ENCODE measurements around the gene ADGRD2.
"Not testable (repeated sequence)": the region's sequence is repeated elsewhere in the genome, so short reads cannot be mapped to it uniquely, and the experiment has no call there.

ADGRD2 gene

GRCh38 chr9:124450241-124450924 lies at the start of gene ADGRD2:
ADGRD2 (plus strand) TSS chr9:124450451; CDS start chr9:124451667, 1,216 bp downstream.
- DNase-seq (ENCODE audit: low spot score) = no peak

DNA sequence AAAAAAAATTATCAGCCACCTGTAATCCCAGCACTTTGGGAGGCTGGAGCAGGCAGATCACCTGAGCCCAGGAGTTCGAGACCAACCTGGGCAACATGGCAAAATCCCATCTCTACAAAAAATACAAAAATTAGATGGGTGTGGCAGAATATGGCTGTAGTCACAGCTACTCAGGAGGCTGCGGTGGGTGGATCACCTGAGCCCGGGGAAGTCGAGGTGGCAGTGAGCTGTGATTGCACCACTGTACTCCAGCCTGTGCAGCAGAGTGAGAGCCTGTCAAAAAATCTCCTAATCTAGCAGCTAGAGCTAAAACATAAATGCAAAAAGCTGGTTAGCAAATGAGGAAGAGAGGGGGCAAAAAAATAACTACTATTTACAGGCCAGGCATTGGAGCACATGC lies 47.0 kb upstream of the ADGRD2 start:
- no peak for DNase-seq (ENCODE audit: low spot score)

- no peak for DNase-seq (ENCODE audit: low spot score)
Observed at GRCh38 chr9:124409410-124409809, 40.8 kb upstream of the ADGRD2 start.

DNA sequence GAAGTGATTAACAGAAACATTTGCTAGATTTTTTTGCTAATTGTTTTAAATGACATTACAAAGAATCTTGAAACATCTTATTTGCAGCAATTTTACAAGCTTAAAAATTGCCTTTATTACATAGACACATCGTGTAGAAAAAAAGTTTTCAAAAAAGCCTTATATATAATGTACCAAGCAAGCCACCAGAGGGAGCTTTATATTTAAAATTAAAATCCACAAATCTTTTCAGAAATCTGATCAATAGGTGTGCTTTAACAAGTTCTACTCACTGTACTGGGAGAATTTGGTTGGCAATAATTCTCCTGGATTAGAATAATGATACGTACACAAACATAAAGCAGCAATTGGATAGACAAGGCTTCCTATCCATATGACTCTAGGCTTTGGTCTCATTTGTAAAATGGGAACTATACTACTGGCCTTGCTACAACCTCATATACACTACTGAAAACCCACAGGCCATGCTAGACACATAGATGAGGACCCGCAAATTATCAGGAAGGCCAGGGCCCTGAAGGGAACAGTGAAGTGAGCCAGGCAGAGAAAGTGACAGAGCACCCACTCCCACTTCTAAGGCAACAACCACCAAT lies 39.8 kb upstream of the ADGRD2 start:
- DNase-seq (ENCODE audit: low spot score) = no peak

- peak; percentile 78 for DNase-seq (ENCODE audit: low spot score)
Observed at GRCh38 chr9:124411514-124412227, 38.6 kb upstream of the ADGRD2 start.

DNA sequence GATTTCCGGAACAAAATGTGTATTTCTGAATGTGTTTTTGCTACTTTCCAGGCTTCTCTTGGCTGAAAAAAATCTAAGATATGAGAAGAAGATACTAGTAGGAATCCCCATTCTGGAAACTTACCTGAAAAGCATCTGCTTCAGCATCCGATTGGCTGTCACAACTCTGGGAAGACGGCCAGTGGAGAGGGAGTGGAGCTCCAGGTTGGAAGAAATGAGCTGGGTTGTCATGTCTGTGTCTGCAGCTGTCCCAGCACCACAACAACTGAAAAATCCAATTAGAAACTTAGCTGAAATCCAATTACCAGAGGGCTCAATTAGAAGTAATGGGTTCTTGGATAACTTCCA lies 38.0 kb upstream of the ADGRD2 start:
- DNase-seq (ENCODE audit: low spot score) = no peak

DNA sequence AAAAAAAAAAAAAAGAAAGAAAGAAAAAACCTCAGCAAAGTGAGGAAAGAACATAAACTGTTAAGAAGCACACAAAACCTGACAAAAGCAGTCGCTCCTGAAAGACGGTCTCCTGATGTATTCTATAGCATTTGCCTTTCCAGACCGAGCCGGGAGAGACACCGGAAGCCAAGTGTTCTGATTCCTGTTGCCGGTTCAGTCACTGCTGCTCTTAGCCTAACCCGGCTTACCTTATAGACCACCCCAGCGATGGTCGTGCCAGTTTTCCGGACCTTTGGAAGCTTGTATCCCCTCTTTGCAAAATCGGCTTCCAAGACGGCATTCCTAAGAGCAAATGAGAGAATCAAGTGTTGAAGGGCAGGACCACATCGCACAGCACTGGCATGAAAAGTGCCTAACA lies 35.6 kb upstream of the ADGRD2 start:
- DNase-seq (ENCODE audit: low spot score) = no peak

- DNase-seq (ENCODE audit: low spot score) = peak; percentile 97
Observed at GRCh38 chr9:124415102-124415851, 35.0 kb upstream of the ADGRD2 start, which contains the start of gene PSMB7. PSMB7 (minus strand) TSS chr9:124415442; CDS start chr9:124415425, 17 bp downstream.

GRCh38 chr9:124415852-124416484 lies 34.3 kb upstream of the ADGRD2 start:
- no peak for DNase-seq (ENCODE audit: low spot score)

- no peak for DNase-seq (ENCODE audit: low spot score)
Observed at GRCh38 chr9:124419832-124420489, 30.3 kb upstream of the ADGRD2 start.

- DNase-seq (ENCODE audit: low spot score) = no peak
Observed at GRCh38 chr9:124420991-124421543, 29.2 kb upstream of the ADGRD2 start.

- no peak for DNase-seq (ENCODE audit: low spot score)
Observed at GRCh38 chr9:124423155-124423554, 27.1 kb upstream of the ADGRD2 start.

DNA sequence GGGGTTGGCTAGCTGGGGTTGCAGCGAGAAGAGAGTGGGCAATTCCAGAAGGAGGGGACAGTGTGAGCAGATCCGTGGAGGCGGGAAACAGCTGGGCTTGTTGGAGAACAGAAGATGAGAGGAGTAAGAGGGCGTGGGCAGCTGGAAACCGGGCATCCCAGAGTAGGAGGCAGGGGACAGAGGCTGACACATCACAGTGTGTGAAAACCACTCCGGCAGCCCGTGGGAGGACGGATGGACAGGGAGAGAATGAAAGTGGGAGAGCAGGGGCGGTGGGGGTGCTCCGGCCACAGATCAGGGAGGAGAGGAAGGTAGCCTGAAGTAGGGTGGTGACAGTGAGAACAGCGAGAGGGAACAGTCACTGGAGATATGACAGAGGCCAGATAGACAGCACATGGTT lies 26.7 kb upstream of the ADGRD2 start:
- DNase-seq (ENCODE audit: low spot score) = no peak

GRCh38 chr9:124425733-124426132 lies 24.5 kb upstream of the ADGRD2 start:
- not testable (repeated sequence) for DNase-seq (ENCODE audit: low spot score)

- no peak for DNase-seq (ENCODE audit: low spot score)
Observed at GRCh38 chr9:124426361-124426760, 23.9 kb upstream of the ADGRD2 start.

DNA sequence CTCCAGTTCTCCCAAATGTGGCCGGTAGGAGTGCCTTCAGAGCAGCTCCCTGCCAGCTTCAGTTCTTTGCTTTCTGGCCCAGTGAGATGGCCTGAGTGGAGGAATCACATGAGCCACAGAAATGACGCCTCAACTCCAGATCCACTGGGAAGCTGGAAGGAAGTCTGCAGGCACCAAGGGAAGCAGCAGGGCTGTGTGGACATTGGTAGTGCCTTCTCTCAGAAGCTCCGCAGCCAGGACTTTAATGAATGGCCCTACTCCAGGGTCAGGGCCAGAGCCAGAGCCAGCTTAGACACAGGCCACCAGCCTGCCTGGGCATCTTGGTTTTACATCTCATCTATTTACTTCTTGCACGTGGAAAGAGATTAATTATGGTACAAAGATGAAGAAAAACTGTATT lies 23.0 kb upstream of the ADGRD2 start:
- no peak for DNase-seq (ENCODE audit: low spot score)

DNA sequence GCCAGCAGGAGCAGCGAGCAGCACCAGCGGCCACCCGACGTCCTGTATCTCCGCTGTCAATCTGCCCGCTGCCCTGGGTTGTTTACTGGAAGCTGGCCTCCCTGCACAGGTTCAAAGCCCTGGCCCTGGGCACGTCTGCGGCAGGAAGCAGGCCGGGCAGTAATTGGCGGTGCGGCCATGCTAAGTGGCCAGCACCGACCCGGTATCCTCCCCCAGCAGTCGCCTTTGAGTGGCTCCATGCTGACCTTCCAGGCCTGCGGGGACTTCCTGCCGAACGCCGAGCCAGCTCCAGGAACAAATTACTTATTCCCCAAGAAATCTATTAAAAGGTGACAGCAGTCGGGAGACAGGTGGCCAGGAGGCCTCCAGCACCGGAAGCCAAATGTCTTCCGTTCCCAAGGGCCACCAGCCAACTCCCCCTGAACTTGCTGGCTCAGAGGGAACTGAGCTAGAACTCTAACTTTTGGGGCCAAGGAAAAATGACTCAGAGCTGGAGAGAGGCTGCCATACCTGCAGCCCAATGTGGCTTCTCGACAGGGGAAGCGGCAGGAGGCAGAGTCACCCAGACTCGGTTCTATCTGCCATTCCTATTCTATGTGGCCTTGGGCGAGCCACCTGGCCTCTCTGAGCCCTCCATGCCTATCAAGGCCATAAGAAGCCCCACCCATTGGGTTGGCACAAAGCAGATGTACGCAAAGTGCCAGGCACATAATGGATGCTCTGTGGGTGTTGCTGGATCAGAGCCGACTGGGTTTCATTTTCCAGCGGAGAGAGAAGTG lies 21.3 kb upstream of the ADGRD2 start:
- DNase-seq (ENCODE audit: low spot score) = no peak

- DNase-seq (ENCODE audit: low spot score) = no peak
Observed at GRCh38 chr9:124429530-124429867, 20.8 kb upstream of the ADGRD2 start.

DNA sequence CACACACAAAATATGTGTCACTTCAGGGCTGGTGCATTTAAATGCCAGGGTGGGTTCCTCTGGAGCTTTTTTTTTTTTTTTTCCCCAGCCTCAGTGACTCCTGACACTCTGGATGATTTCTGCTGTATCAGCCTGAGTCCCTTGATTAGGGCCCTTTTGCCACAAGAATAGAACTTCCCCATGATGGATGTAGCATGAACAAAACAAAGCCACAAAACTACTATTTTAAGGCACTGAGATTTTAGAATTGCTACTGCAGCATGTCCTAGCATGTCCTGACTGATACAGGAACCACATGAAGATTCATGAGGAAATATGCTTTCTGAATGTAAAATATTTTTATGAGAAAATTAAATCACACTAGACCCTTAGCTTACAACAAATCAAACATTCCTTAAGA lies 13.9 kb upstream of the ADGRD2 start:
- DNase-seq (ENCODE audit: low spot score) = no peak

GRCh38 chr9:124437086-124437485 lies 13.2 kb upstream of the ADGRD2 start:
- no peak for DNase-seq (ENCODE audit: low spot score)

- DNase-seq (ENCODE audit: low spot score) = no peak
Observed at GRCh38 chr9:124438091-124438490, 12.2 kb upstream of the ADGRD2 start.
